ENCODE data around the gene COL23A1.

DNA sequence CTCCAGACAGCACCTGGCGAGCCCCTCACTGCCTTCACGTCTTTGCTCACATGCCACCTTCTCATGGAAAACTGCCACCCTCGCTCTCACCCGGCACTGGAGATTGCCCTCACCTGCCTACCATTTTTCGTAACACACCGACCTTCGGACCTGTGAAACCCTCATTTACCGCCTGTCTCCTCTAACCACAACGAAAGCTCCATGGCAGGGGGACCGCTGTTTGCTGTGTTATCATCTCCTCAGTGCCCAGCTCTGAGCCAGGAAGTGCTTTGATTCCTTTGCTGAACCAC, 248.4 kb downstream of the COL23A1 start:
- TF ChIP-seq CTCF (conservative IDR thresholded peaks at IDR 0.05 in 1 of 2, IDR thresholded peaks at IDR 0.05 in 1 of 2; ENCODE audit: low read depth in 1 of 2, low read length in 2 of 2) (no peak), EZH2 (IDR thresholded peaks at IDR 0.05; ENCODE audit: low read length, missing control alignments) (no peak)

Measured in fibroblast of lung (primary cell).